MCF 10A (cell line): ENCODE results near the gene CNTNAP2. TPM values are rescaled to one million over a fixed set of nuclear protein-coding genes. Genes with fewer than 3 reads are reported as not detected.

ENCODE experiments used
- BruUV-seq: library from RNA; stranded (reverse); fragments of 400-500 nt; replicated peaks from 2 replicates; lab custom pipeline; 2021; lab: Mats Ljungman, UMichigan
- CTCF ChIA-PET: fragments of 300-600 bp; sonication (Branson Sonifier 250); formaldehyde crosslinking; extraction: SDS; loops from one replicate; lab custom pipeline; 2021; ENCODE audit warnings: antibody characterized with exemption, inconsistent platforms; lab: Yijun Ruan, JAX
- POLR2A ChIA-PET: fragments of 300-600, 350-650 bp; sonication (Branson Sonifier 250); formaldehyde crosslinking; extraction: SDS; loops from one replicate; lab custom pipeline; 2020; ENCODE audit warnings: antibody characterized with exemption, inconsistent platforms; lab: Yijun Ruan, JAX
- DNase-seq: peaks from one replicate; pipeline ENCODE4 v3.0.0-alpha.2; 2018; ENCODE audit not compliant: unreplicated experiment
- H3K27ac Mint-ChIP-seq: one replicate; pipeline ENCODE4 v1.8.0; 2022; ENCODE audit warnings: mild to moderate bottlenecking, low read depth, mixed read lengths; ENCODE audit not compliant: unreplicated experiment
- H3K27me3 Mint-ChIP-seq: one replicate; pipeline ENCODE4 v1.8.0; 2022; ENCODE audit warnings: mixed read lengths; ENCODE audit not compliant: insufficient read depth, unreplicated experiment
- H3K36me3 Mint-ChIP-seq: one replicate; pipeline ENCODE4 v1.8.0; 2022; ENCODE audit warnings: mild to moderate bottlenecking, moderate library complexity, mixed read lengths; ENCODE audit not compliant: insufficient read depth, unreplicated experiment
- H3K4me1 Mint-ChIP-seq: one replicate; pipeline ENCODE4 v1.8.0; 2022; ENCODE audit warnings: mixed read lengths; ENCODE audit not compliant: insufficient read depth, unreplicated experiment
- H3K4me3 Mint-ChIP-seq: one replicate; pipeline ENCODE4 v1.8.0; 2022; ENCODE audit warnings: mild to moderate bottlenecking, moderate library complexity, mixed read lengths; ENCODE audit not compliant: unreplicated experiment
- H3K9me3 Mint-ChIP-seq: one replicate; pipeline ENCODE4 v1.8.0; 2022; ENCODE audit warnings: mixed read lengths; ENCODE audit not compliant: unreplicated experiment
- intact Hi-C: fragments of 100-400 bp; cut with micrococcal nuclease; formaldehyde crosslinking; loops from 2 replicates; pipeline ENCODE4 v1.14.1; 2022
- total RNA-seq: library from RNA; stranded (reverse); gene quantifications from 2 replicates; pipeline ENCODE4 v1.2.3, GENCODE V29; 2022
- TF ChIP-seq, protein P1 (sequence below): fragments of 200-600 bp; IDR thresholded peaks from one replicate; pipeline ENCODE4 v1.8.0; 2022; ENCODE audit warnings: antibody characterized with exemption, mild to moderate bottlenecking; ENCODE audit not compliant: unreplicated experiment

The CNTNAP2 gene
- total RNA-seq, 1 experiment from 2014 or later, result 1.1 TPM

DNA sequence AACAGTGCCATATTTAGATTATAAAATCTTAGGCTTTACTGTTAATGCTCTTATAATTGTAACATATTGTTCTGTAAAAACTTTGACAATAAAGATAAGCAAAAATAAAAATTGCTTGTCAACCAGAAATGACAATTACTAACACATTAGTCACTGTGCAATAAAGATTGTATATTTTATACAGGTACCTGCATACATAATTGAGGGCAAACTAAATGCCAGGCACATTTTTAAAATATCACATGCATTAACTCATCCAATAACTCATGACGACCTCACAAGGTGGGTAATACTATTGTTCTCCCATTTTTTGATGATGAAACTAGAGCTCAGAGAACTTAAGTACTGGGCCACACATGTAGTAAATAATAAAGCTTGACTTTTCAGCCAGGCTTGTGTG, 1453.8 kb downstream of the CNTNAP2 start:
- POLR2A ChIA-PET, result no interaction called here
- Mint-ChIP-seq H3K4me1 (no peaks in the 10 kb centered on the region), H3K9me3 (peaks cover 9% of the 10 kb centered on the region), H3K27me3 (peaks cover 20% of the 10 kb centered on the region), H3K36me3 (no peaks in the 10 kb centered on the region), H3K4me3 (no peak overlapping the region), H3K27ac (no peak overlapping the region)
- TF ChIP-seq, protein P1, sequence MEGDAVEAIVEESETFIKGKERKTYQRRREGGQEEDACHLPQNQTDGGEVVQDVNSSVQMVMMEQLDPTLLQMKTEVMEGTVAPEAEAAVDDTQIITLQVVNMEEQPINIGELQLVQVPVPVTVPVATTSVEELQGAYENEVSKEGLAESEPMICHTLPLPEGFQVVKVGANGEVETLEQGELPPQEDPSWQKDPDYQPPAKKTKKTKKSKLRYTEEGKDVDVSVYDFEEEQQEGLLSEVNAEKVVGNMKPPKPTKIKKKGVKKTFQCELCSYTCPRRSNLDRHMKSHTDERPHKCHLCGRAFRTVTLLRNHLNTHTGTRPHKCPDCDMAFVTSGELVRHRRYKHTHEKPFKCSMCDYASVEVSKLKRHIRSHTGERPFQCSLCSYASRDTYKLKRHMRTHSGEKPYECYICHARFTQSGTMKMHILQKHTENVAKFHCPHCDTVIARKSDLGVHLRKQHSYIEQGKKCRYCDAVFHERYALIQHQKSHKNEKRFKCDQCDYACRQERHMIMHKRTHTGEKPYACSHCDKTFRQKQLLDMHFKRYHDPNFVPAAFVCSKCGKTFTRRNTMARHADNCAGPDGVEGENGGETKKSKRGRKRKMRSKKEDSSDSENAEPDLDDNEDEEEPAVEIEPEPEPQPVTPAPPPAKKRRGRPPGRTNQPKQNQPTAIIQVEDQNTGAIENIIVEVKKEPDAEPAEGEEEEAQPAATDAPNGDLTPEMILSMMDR, result no peak
- intact Hi-C loops, result no loop called here
- DNase-seq, result no peak
- no TSS peak for BruUV-seq
- CTCF ChIA-PET, result interaction anchor here (0.8 kb wide), 1 partner anchor 28 kb away, joined by 4 read pairs; no protein-coding TSS in a partner anchor

DNA sequence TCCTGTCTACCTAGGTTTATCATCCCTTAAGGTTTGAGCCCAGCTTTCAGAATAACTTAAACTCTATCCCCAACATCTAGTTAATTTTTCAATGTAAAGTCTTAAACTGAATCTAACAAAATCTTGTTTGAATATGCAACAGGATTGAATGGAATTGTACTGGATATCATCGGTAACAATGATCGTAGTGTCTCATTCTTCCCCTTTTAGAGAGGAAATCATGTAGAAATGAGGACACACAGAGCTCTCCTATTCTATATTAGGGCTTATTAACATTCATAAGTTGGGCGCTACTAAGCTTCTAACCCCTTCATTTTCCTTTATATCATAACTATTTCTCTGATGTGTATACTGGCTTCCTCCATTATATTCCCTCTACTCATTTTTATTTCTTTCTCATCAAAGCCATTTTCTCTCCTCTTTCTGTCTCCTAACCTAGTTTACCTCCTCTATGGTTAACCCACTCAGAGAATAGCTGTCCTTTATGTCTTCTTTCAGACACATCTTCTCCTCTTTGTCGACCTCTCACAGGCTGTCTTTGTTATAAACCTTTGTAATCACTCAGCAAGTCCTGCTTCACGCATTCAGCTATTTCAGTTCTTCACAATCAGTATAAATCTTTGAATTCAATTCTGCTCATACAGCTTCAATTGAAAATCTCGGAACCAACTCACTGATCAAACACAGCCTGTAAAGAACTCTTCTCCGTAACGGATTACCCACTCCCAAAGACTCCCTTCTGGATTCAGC, 1455.0 kb downstream of the CNTNAP2 start:
- Mint-ChIP-seq H3K27ac (no peak overlapping the region), H3K4me3 (no peak overlapping the region), H3K4me1 (no peaks in the 10 kb centered on the region), H3K27me3 (peaks cover 23% of the 10 kb centered on the region), H3K36me3 (no peaks in the 10 kb centered on the region), H3K9me3 (peaks cover 3% of the 10 kb centered on the region)
- ChIA-PET CTCF (interaction anchor here (0.7 kb wide), 1 partner anchor 13 kb away, joined by 3 read pairs; no protein-coding TSS in a partner anchor), POLR2A (no interaction called here)
- no peak for DNase-seq
- intact Hi-C loops, result no loop called here
- TF ChIP-seq, protein P1, result no peak
- BruUV-seq, result no TSS peak

DNA sequence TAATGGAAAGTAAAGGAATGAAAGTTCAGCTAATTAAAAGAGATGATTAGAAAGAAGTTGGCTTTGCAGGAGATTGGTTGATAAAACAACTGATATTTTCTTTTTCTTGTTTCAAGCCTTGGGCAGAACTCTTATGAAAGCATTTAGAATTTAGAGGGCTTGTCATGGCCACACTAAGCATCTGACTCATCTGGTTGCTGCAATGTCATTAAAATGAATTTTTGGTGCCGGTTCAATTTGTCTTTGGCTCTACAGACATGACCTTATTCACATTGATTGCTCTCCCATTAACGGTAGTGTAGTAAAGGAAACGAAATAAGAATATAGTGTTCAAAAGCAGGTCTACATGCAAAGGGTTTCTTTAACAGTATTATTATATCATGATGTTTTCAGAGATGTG, 1461.6 kb downstream of the CNTNAP2 start:
- ChIA-PET POLR2A (no interaction called here), CTCF (no interaction called here)
- no peak overlapping the region for H3K4me3 Mint-ChIP-seq
- H3K9me3 Mint-ChIP-seq, result no peaks in the 10 kb centered on the region
- no peak overlapping the region for H3K27ac Mint-ChIP-seq
- intact Hi-C loops, result no loop called here
- no peaks in the 10 kb centered on the region for H3K4me1 Mint-ChIP-seq
- TF ChIP-seq, protein P1, result no peak
- BruUV-seq, result no TSS peak
- peaks cover 57% of the 10 kb centered on the region for H3K27me3 Mint-ChIP-seq
- DNase-seq, result peak; percentile 9
- no peaks in the 10 kb centered on the region for H3K36me3 Mint-ChIP-seq

DNA sequence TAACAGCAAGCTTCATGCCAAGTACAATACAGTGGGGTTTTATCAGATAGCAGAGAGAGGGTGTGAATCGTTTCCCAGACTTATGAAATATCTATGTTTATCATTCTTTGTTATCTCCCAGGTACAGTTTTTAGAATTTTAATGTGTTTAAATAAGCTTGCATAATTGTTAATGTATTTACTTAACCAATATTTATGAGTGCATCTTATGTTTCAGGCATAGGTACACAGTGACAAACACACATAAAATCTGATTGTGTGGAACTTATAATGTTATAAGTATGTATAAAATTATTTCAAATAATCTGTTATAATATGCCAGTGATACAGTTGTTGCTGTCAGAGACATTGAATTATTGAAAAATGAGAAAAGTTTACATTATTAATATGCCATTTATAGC, 1462.5 kb downstream of the CNTNAP2 start:
- Mint-ChIP-seq H3K27ac (no peak overlapping the region), H3K27me3 (peaks cover 50% of the 10 kb centered on the region), H3K4me3 (no peak overlapping the region), H3K4me1 (no peaks in the 10 kb centered on the region), H3K9me3 (no peaks in the 10 kb centered on the region), H3K36me3 (no peaks in the 10 kb centered on the region)
- BruUV-seq, result no TSS peak
- CTCF ChIA-PET, result no interaction called here
- POLR2A ChIA-PET, result no interaction called here
- intact Hi-C loops, result no loop called here
- TF ChIP-seq, protein P1, result no peak
- no peak for DNase-seq
